ENCODE results near the gene PDYN.

The PDYN gene

DNA sequence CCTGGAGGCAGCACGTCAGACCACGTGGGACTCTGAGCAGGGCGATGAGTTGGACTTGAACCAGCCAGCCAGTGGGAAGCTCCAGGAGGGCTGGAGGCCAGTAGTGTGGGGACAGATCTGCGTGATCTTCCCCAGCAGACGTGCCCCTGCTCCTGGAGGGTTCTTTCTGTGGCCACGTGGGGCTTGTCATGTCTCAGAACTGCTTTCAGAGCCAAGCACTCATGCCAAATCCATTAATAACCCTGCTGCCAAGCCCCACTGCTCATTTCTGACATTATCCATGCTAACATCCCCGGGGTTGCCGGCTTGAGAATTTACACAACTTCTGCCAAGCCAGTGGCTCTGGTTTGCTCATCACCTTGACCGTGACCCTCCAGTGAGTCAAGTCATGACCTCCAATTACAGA lies 60.4 kb downstream of the PDYN start:
- TF ChIP-seq, protein P1, sequence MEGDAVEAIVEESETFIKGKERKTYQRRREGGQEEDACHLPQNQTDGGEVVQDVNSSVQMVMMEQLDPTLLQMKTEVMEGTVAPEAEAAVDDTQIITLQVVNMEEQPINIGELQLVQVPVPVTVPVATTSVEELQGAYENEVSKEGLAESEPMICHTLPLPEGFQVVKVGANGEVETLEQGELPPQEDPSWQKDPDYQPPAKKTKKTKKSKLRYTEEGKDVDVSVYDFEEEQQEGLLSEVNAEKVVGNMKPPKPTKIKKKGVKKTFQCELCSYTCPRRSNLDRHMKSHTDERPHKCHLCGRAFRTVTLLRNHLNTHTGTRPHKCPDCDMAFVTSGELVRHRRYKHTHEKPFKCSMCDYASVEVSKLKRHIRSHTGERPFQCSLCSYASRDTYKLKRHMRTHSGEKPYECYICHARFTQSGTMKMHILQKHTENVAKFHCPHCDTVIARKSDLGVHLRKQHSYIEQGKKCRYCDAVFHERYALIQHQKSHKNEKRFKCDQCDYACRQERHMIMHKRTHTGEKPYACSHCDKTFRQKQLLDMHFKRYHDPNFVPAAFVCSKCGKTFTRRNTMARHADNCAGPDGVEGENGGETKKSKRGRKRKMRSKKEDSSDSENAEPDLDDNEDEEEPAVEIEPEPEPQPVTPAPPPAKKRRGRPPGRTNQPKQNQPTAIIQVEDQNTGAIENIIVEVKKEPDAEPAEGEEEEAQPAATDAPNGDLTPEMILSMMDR (IDR thresholded peaks at IDR 0.05; ENCODE audit: low read depth, low read length): no peak
- H3K4me3 ChIP-seq (ENCODE audit: low read depth, low read length): no peak overlapping the region

DNA sequence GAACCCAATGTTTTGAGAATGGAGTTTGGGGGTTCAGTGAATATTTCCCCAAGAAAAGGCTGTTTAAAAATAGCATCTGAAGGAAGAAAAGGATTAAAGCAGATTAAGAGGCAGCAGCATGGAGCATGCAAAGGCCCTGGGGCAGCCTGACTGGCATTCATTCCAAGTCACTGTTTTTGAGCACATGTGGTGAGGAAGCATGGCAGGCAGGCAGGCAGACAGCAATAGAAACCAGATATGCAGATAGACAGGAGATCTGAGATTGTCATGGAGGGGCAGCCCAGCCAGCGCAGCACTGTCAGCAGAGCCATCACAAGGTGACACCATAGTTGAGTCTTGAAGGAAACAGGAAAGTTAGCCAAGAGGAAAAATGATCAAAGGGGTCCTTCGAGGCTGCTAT lies 60.9 kb downstream of the PDYN start:
- no peak overlapping the region for H3K4me3 ChIP-seq (ENCODE audit: low read depth, low read length)
- TF ChIP-seq, protein P1 (IDR thresholded peaks at IDR 0.05; ENCODE audit: low read depth, low read length): no peak

DNA sequence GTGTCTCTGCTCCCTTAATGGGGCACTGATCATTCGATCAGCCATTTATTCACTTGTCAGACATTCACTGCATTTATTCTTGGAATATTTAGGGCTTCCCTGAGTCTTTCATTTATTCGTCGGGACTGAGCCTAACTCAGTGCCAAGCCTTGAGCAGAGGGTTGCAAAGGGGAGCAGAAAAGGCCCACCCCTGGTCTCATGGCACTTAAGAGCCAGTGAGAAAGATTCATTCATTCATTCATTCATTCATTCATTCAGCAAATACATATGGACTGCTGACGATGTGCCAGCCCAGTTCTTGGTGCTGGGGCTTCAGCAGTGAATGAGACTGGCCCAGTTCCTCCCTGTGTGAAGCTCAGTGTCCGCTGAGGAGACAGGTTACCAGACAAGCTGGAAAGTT lies 62.0 kb downstream of the PDYN start:
- no peak overlapping the region for H3K4me3 ChIP-seq (ENCODE audit: low read depth, low read length)
- TF ChIP-seq, protein P1 (IDR thresholded peaks at IDR 0.05; ENCODE audit: low read depth, low read length): no peak

DNA sequence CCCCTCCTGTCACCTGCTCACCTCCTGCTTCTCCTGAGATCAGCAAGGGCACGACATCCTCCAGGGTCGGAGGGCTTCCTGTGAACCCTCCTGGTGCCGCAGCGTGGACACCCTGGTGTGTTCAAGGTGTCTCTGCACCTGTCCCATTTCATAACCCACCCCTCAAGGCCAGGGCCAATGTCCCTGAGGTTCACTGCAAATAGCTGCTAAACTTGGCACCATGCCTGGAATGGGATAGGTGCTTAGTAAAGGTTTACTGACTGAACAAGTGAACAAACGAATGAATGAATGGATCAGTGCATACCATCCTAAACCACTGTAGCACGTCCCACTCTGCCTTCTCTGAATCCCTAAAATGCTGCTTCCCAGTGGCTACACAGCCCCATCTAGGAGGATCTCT lies 63.7 kb downstream of the PDYN start:
- TF ChIP-seq, protein P1 (IDR thresholded peaks at IDR 0.05; ENCODE audit: low read depth, low read length): no peak
- H3K4me3 ChIP-seq (ENCODE audit: low read depth, low read length): no peak overlapping the region

DNA sequence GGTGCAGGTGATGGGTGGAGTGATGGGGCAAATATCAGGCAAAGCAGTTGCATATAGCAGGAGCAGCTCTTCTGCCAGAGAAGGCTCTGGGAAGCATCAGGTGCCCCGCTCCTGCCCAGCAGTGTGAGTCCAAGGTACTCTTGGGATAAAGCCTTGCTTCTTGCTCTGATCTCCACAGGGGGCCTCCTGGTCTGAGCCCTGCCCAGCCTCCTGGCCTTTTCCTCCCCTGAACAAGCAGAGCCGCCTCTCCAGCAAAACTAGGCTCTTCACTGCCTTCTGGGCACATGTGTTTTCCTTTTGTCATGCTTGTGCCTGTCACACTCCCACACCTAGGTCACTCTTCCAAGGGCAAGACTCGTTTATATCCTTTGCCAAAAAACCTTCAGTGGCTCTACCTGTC lies 64.4 kb downstream of the PDYN start:
- TF ChIP-seq, protein P1 (IDR thresholded peaks at IDR 0.05; ENCODE audit: low read depth, low read length): no peak
- H3K4me3 ChIP-seq (ENCODE audit: low read depth, low read length): no peak overlapping the region

DNA sequence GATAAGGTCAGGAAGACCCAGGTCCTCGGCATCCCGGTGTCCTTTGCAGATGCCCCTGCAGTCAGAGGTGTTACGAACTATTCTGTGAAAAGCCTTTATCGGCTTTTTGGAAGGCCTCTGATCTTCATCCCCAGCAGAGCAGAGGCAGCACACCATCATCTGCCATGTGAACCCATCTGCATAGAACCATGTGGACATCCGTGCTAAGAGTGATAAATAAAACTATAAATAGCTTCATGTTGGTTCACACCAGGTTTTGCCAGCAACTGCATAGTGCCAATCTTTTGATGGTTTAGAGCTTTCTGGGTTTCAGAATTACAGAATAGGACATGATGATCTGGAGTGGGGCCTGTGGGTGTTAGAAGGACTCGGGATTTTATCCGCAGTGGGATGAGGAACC lies 65.1 kb downstream of the PDYN start:
- H3K4me3 ChIP-seq (ENCODE audit: low read depth, low read length): no peak overlapping the region
- TF ChIP-seq, protein P1 (IDR thresholded peaks at IDR 0.05; ENCODE audit: low read depth, low read length): no peak
